ENCODE measurements around the gene PLCD3. TPM values are rescaled to one million over a fixed set of nuclear protein-coding genes. Genes with fewer than 3 reads are reported as not detected.

The PLCD3 gene
- total RNA-seq, 2 experiments from 2014 or later: 4.3 to 4.4 TPM

- ChIA-PET POLR2A (no interaction called here), CTCF (interaction anchor here (1.0 to 1.2 kb wide), 2 partner anchors 21 to 83 kb away, joined by 3 to 4 read pairs; partner anchors contain the start of gene ACBD4)
- Mint-ChIP-seq H3K9me3 (no peaks in the 10 kb centered on the region), H3K4me3 (no peak overlapping the region), H3K27ac (no peak overlapping the region), H3K36me3 (no peaks in the 10 kb centered on the region), H3K4me1 (ENCODE audit: low read depth) (no peaks in the 10 kb centered on the region), H3K27me3 (no peaks in the 10 kb centered on the region)
- intact Hi-C loops (cut with micrococcal nuclease): no loop called here
- DNase-seq: no peak
Observed at GRCh38 chr17:45114117-45114932, 18.0 kb downstream of the PLCD3 start.

GRCh38 chr17:45113424-45113754 lies 18.9 kb downstream of the PLCD3 start:
- Mint-ChIP-seq H3K27me3 (no peaks in the 10 kb centered on the region), H3K36me3 (no peaks in the 10 kb centered on the region), H3K4me1 (ENCODE audit: low read depth) (no peaks in the 10 kb centered on the region), H3K27ac (no peak overlapping the region), H3K4me3 (no peak overlapping the region), H3K9me3 (no peaks in the 10 kb centered on the region)
- ChIA-PET POLR2A (no interaction called here), CTCF (no interaction called here)
- intact Hi-C loops (cut with micrococcal nuclease): no loop called here
- no peak for DNase-seq

DNA sequence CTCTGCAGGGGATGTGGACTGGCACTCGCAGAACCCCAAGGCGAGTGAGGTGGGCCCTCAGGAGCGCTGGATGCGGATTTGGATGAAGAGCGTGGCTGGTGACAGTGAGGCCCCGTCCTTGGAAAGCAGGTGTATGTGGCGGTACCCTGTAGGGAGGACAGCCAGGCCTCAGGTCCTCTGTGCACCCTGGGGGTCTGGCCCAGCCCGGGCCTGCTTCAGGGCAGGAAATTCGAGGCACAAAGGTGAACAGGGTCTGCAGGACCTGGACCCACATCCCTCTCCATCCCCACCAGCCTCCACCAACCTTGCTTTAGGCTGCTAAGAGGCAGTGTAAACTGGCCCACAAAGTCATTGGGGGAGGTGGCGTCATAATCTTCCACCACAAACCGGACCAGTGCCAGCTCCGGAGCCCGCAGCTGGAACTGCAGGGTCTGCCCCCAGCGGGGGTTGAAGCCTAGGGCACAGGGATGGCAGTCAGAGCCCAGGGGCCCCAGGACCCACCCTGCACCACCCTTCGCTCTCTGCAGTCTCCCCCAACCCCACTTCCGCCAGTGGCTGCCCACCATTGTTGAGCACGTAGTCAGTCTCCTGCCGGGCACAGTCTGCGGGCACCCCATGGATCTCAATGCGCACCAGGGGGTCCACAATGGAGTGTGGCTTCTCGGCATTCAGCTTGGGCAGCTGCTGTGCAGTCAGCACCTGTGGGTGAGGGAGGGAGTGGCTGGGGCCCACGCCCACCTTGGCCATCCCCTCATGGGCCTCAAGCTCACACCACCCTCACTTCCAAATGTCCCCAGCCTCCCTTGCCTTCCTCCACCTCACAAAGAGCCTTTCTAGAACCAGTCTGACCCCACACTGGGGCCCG lies 19.5 kb downstream of the PLCD3 start:
- Mint-ChIP-seq H3K9me3 (no peaks in the 10 kb centered on the region), H3K27ac (no peak overlapping the region), H3K4me1 (ENCODE audit: low read depth) (no peaks in the 10 kb centered on the region), H3K27me3 (no peaks in the 10 kb centered on the region), H3K36me3 (no peaks in the 10 kb centered on the region), H3K4me3 (no peak overlapping the region)
- CTCF ChIA-PET: no interaction called here
- POLR2A ChIA-PET: no interaction called here
- intact Hi-C loops (cut with micrococcal nuclease): no loop called here
- no peak for DNase-seq

DNA sequence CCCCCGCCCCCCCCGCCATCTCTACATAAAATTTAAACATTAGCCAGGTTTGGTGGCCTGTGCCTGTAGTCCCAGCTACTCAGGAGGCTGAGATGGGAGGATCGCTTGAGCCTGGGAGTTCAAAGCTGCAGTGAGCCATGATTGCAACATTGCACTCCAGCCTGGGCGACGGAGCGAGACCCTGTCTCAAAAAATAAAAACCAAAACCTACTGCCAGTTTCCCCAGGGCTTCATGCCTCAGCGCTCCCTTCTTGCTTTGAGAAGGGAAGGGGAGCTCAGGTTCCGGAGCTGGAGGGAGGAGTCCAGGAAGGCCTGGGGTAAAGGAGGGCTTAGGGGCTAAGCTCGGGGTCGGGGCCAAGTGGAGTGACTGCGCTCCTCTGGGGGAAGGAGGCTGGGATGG lies 20.5 kb downstream of the PLCD3 start:
- H3K27ac Mint-ChIP-seq: no peak overlapping the region
- no peak overlapping the region for H3K4me3 Mint-ChIP-seq
- DNase-seq: no peak
- H3K4me1 Mint-ChIP-seq (ENCODE audit: low read depth): no peaks in the 10 kb centered on the region
- intact Hi-C loops (cut with micrococcal nuclease): no loop called here
- ChIA-PET CTCF (no interaction called here), POLR2A (no interaction called here)
- no peaks in the 10 kb centered on the region for H3K9me3 Mint-ChIP-seq
- no peaks in the 10 kb centered on the region for H3K27me3 Mint-ChIP-seq
- H3K36me3 Mint-ChIP-seq: no peaks in the 10 kb centered on the region

DNA sequence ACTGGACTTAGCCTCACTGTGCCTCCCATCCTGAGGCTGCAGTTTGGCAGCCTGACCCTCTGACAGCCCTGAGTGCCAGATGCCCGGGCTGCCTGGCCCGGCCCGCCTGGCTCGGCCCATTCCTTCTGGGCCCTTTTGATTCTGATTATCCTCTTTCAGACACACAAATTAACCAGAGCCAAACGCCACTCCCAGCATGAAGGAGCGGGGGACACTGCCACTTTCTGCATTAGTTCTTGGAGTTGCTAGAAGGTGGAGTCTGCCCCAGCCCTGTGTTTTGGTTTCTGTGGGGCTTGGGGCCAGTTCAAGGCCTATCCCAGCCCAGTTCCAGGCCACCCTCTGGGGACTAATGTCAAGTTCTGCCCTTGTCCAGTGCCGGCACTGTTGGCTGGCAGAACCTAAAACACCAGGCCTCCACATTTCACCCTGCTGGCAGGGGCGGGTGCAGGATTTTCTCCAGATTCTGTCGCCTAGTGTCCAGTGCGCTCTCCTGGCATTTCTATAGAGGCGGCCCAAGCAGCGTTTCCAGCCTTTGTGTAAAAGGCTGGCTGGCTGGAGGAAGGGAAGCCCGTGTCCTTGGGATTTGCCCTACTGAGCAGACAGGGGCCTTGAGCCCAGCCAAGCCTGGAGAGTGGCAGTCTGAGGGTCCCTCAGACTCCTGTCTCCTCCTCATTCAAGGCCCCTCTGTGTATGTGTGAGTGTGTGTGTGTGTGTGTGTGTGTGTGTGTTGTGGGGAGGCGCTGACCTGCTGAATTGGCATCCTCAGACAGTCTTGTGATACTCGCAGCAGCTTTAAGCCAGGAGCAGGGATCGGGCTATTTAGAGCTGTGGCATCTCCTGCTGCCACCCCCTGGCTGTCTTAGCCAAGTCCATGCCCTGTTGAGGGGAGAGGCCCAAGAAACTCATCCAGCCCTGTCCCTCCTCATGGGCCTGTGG lies 21.4 kb downstream of the PLCD3 start:
- Mint-ChIP-seq H3K36me3 (no peaks in the 10 kb centered on the region), H3K4me1 (ENCODE audit: low read depth) (no peaks in the 10 kb centered on the region), H3K27ac (no peak overlapping the region), H3K4me3 (no peak overlapping the region), H3K9me3 (no peaks in the 10 kb centered on the region), H3K27me3 (no peaks in the 10 kb centered on the region)
- intact Hi-C loops (cut with micrococcal nuclease): no loop called here
- ChIA-PET CTCF (no interaction called here), POLR2A (no interaction called here)
- no peak for DNase-seq

GRCh38 chr17:45108595-45109521 lies 23.5 kb downstream of the PLCD3 start:
- no peak overlapping the region for H3K27ac Mint-ChIP-seq
- H3K4me3 Mint-ChIP-seq: no peak overlapping the region
- no peaks in the 10 kb centered on the region for H3K4me1 Mint-ChIP-seq (ENCODE audit: low read depth)
- no peak for DNase-seq
- H3K36me3 Mint-ChIP-seq: peaks cover 7% of the 10 kb centered on the region
- POLR2A ChIA-PET: no interaction called here
- CTCF ChIA-PET: interaction anchor here (1.3 to 2.0 kb wide), 3 partner anchors 9 to 26 kb away, joined by 7 to 9 read pairs (median 8); partner anchors contain the start of gene ACBD4
- H3K9me3 Mint-ChIP-seq: no peaks in the 10 kb centered on the region
- H3K27me3 Mint-ChIP-seq: no peaks in the 10 kb centered on the region
- intact Hi-C loops (cut with micrococcal nuclease): no loop called here

GRCh38 chr17:45108051-45108450 lies 24.3 kb downstream of the PLCD3 start:
- H3K4me1 Mint-ChIP-seq (ENCODE audit: low read depth): no peaks in the 10 kb centered on the region
- peaks cover 14% of the 10 kb centered on the region for H3K36me3 Mint-ChIP-seq
- CTCF ChIA-PET: interaction anchor here (1.3 to 2.0 kb wide), 2 partner anchors 9 to 27 kb away, joined by 7 to 8 read pairs; partner anchors contain the start of gene ACBD4
- no peak overlapping the region for H3K27ac Mint-ChIP-seq
- no peaks in the 10 kb centered on the region for H3K9me3 Mint-ChIP-seq
- no peak overlapping the region for H3K4me3 Mint-ChIP-seq
- POLR2A ChIA-PET: no interaction called here
- intact Hi-C loops (cut with micrococcal nuclease): no loop called here
- no peaks in the 10 kb centered on the region for H3K27me3 Mint-ChIP-seq
- DNase-seq: no peak

DNA sequence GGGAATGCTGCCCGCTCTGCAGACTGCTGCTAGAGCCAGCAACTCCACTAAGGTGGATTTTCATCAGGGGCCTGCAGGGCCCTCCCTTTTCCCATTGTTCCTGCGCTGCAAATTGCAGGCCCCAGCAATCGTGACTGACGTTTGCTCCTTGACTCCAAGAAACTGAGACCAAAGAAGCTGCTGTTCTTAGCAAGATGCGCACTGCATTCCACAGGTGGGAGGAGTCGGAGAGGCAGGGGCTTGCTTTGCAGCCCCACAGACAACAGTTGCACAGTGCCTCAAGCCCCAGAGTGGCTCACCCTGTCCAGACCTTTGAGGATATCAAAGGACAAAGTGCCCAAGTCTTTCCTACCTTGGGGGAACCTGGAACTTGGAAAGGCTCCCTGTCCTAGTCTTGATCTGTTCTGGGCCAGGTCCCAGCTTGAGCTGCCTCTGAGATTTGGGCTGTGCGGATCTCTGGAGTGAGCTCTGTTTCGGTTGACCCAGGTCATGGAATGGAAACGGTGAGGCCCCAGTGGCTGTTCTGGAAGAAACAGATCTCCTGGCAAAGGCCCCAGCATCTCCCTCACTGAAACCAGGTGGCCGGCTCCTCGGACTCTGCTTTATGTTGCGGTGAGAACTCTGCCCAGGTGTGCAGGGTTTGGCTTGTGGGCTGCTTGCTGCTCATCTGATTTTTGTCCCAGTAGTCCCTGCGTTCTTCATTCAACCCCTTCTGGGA lies 24.9 kb downstream of the PLCD3 start:
- Mint-ChIP-seq H3K36me3 (peaks cover 19% of the 10 kb centered on the region), H3K27me3 (no peaks in the 10 kb centered on the region), H3K9me3 (no peaks in the 10 kb centered on the region), H3K27ac (no peak overlapping the region), H3K4me1 (ENCODE audit: low read depth) (no peaks in the 10 kb centered on the region), H3K4me3 (no peak overlapping the region)
- intact Hi-C loops (cut with micrococcal nuclease): no loop called here
- POLR2A ChIA-PET: no interaction called here
- no peak for DNase-seq
- CTCF ChIA-PET: interaction anchor here (1.3 kb wide), 1 partner anchor 8 kb away, joined by 7 read pairs; no protein-coding TSS in a partner anchor

DNA sequence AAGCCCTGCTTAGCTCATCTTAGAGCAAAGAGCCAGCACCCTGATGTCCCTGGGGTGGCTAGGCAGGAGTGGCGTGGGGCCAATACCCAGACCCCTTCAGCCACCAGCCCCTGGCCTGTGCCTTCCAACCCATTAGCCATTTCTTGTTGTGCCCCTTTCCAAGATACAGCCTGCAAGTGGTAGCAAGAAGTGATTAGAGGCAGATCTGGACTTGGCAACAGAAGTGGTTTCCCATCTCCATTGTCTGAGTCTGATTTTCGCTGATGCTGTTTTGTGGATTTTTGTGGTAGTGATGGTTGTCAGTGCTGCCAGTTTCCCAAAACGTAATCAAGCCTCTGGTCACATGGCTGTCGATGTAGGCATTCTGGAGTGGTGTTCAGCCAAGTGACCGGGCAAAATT lies 25.7 kb downstream of the PLCD3 start:
- H3K27me3 Mint-ChIP-seq: no peaks in the 10 kb centered on the region
- intact Hi-C loops (cut with micrococcal nuclease): no loop called here
- no peaks in the 10 kb centered on the region for H3K4me1 Mint-ChIP-seq (ENCODE audit: low read depth)
- no peak overlapping the region for H3K27ac Mint-ChIP-seq
- CTCF ChIA-PET: interaction anchor here (2.1 kb wide), 1 partner anchor 29 kb away, joined by 4 read pairs; the partner anchor contains the start of gene ACBD4
- H3K9me3 Mint-ChIP-seq: no peaks in the 10 kb centered on the region
- H3K4me3 Mint-ChIP-seq: no peak overlapping the region
- POLR2A ChIA-PET: interaction anchor here (0.5 kb wide), 1 partner anchor 45 kb away, joined by 3 read pairs; no protein-coding TSS in a partner anchor
- H3K36me3 Mint-ChIP-seq: peaks cover 27% of the 10 kb centered on the region
- DNase-seq: no peak

DNA sequence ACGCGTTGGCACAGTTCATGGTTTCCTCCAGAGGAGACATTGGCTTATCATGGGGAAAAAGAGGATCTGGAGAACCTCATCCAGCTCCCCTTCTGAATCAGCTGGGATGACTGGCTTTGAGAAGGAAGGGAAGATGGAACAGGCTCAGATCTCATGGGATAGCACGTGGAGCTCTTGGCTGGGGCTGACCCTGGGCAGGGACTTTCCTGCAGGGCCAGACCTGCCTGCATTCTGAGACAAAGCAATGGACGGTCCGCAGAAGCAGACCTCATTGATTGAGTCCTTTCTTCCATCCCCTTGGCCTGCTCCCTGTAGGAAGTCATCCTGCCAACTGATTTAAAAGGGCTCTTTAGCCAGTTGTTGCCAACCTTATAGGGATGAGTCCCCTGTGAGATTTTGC lies 26.2 kb downstream of the PLCD3 start:
- peaks cover 27% of the 10 kb centered on the region for H3K36me3 Mint-ChIP-seq
- intact Hi-C loops (cut with micrococcal nuclease): no loop called here
- DNase-seq: no peak
- H3K4me3 Mint-ChIP-seq: no peak overlapping the region
- H3K4me1 Mint-ChIP-seq (ENCODE audit: low read depth): no peaks in the 10 kb centered on the region
- H3K27me3 Mint-ChIP-seq: no peaks in the 10 kb centered on the region
- no peaks in the 10 kb centered on the region for H3K9me3 Mint-ChIP-seq
- CTCF ChIA-PET: interaction anchor here (2.1 kb wide), 1 partner anchor 29 kb away, joined by 4 read pairs; the partner anchor contains the start of gene ACBD4
- H3K27ac Mint-ChIP-seq: no peak overlapping the region
- POLR2A ChIA-PET: interaction anchor here (0.5 kb wide), 1 partner anchor 45 kb away, joined by 3 read pairs; no protein-coding TSS in a partner anchor
